ENCODE data around the gene SLC35D2.
A peak's percentile ranks its signal among the peaks of the same experiment; 100 is the strongest.
"Not testable (repeated sequence)": the region's sequence is repeated elsewhere in the genome, so short reads cannot be mapped to it uniquely, and the experiment has no call there.

SLC35D2 gene

GRCh38 chr9:96360976-96361375 is 22.5 kb downstream of the SLC35D2 start:
- no peak for DNase-seq (ENCODE audit: low spot score)

GRCh38 chr9:96360523-96360922 is 23.0 kb downstream of the SLC35D2 start:
- not testable (repeated sequence) for DNase-seq (ENCODE audit: low spot score)

- no peak for DNase-seq (ENCODE audit: low spot score)
Measured at GRCh38 chr9:96350866-96351265, 32.6 kb downstream of the SLC35D2 start.

- no peak for DNase-seq (ENCODE audit: low spot score)
Measured at GRCh38 chr9:96348261-96348660, 35.2 kb downstream of the SLC35D2 start.

GRCh38 chr9:96345551-96345950 is 38.0 kb downstream of the SLC35D2 start:
- no peak for DNase-seq (ENCODE audit: low spot score)

GRCh38 chr9:96344458-96345180 is 38.9 kb downstream of the SLC35D2 start:
- peak; percentile 86 for DNase-seq (ENCODE audit: low spot score)

GRCh38 chr9:96343515-96344360 is 39.8 kb downstream of the SLC35D2 start:
- DNase-seq (ENCODE audit: low spot score) = no peak

- no peak for DNase-seq (ENCODE audit: low spot score)
Measured at GRCh38 chr9:96342571-96343245, 40.8 kb downstream of the SLC35D2 start.

GRCh38 chr9:96340707-96341106 is 42.8 kb downstream of the SLC35D2 start:
- no peak for DNase-seq (ENCODE audit: low spot score)

- DNase-seq (ENCODE audit: low spot score) = no peak
Measured at GRCh38 chr9:96338299-96338698, 45.2 kb downstream of the SLC35D2 start.

- no peak for DNase-seq (ENCODE audit: low spot score)
Measured at GRCh38 chr9:96333958-96334357, 49.6 kb downstream of the SLC35D2 start.

- DNase-seq (ENCODE audit: low spot score) = no peak
Measured at GRCh38 chr9:96331236-96331947, 52.1 kb downstream of the SLC35D2 start.

GRCh38 chr9:96327694-96328352 is 55.7 kb downstream of the SLC35D2 start:
- DNase-seq (ENCODE audit: low spot score) = peak; percentile 54

GRCh38 chr9:96323169-96323568 is 60.3 kb downstream of the SLC35D2 start:
- no peak for DNase-seq (ENCODE audit: low spot score)

- DNase-seq (ENCODE audit: low spot score) = not testable (repeated sequence)
Measured at GRCh38 chr9:96322736-96323135, 60.8 kb downstream of the SLC35D2 start.

- DNase-seq (ENCODE audit: low spot score) = not testable (repeated sequence)
Measured at GRCh38 chr9:96322210-96322609, 61.3 kb downstream of the SLC35D2 start.

GRCh38 chr9:96321515-96321914 is 62.0 kb downstream of the SLC35D2 start:
- DNase-seq (ENCODE audit: low spot score) = no peak

GRCh38 chr9:96320749-96321280 is 62.7 kb downstream of the SLC35D2 start:
- no peak for DNase-seq (ENCODE audit: low spot score)

- DNase-seq (ENCODE audit: low spot score) = no peak
Measured at GRCh38 chr9:96318921-96319565, 64.5 kb downstream of the SLC35D2 start.

- peak; percentile 77 for DNase-seq (ENCODE audit: low spot score)
Measured at GRCh38 chr9:96317335-96317980, 66.1 kb downstream of the SLC35D2 start.

Measured in iPS-NIHi11 (cell line).